Measurements from ENCODE around the gene HTRA3.

DNA sequence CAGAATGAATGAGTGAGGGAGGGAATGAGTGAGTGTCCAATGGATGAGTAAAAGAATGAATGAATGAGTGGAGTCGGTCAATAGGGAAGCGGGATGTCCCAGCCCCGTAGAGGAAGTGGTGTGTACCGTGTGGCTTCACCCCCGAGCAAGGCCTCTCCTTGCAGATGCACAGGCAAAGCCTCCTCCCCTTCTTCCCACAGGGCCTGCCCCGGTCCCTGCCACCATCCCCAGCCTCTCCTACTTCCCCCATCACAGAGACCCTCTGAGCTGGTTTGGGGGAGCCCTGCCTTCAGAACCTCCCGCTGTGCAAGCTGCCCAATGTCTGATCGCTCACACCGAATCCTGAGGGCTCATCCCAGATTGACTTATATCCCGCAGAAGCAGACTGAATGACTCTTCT is 13.6 kb downstream of the HTRA3 start:
- TF ChIP-seq, protein P1, sequence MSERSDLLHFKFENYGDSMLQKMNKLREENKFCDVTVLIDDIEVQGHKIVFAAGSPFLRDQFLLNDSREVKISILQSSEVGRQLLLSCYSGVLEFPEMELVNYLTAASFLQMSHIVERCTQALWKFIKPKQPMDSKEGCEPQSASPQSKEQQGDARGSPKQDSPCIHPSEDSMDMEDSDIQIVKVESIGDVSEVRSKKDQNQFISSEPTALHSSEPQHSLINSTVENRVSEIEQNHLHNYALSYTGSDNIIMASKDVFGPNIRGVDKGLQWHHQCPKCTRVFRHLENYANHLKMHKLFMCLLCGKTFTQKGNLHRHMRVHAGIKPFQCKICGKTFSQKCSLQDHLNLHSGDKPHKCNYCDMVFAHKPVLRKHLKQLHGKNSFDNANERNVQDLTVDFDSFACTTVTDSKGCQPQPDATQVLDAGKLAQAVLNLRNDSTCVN (tag by site-specific recombination; optimal IDR thresholded peaks at IDR 0.05) = no peak
- no peak for TF ChIP-seq YY1 (tag by site-specific recombination; IDR thresholded peaks at IDR 0.05)
- no peak for TF ChIP-seq HIC1 (tag by site-specific recombination; IDR thresholded peaks at IDR 0.05)

All from HEK293 (cell line).